8988T (cell line): Measurements from ENCODE around the gene ABTB1.

Experiments
- DNase-seq: peaks from one replicate; pipeline ENCODE4 v3.0.0; 2011

Gene ABTB1

DNA sequence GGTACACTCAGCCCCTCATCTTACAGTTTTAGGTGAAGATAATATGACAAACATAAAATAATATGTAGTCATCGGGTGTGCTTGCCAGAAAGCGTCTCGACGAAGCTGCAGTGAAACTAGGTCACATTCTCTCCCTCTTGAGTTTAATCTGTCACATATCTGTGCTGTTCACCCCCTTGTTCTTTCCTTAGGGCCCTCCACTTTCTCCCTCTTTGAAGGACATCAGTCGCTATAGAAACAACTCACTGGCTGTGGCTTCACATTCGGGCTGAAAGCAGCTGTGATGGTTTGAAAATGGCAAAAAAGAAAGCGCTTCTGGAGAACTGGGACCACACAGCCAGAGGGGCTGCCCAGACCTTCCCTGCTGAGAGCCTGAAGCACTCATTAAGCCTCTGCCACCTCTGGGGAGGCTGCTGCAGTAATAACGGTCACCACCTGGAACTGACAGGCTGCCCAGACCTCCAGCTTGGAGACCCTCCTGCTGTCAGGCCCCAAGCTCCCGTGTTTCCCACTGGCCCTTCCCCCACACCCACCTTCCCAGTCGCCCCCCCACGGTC lies 50.3 kb downstream of the ABTB1 start:
- DNase-seq, result no peak

- DNase-seq, result no peak
Observed at GRCh38 chr3:127726894-127727293, 54.1 kb downstream of the ABTB1 start.

DNA sequence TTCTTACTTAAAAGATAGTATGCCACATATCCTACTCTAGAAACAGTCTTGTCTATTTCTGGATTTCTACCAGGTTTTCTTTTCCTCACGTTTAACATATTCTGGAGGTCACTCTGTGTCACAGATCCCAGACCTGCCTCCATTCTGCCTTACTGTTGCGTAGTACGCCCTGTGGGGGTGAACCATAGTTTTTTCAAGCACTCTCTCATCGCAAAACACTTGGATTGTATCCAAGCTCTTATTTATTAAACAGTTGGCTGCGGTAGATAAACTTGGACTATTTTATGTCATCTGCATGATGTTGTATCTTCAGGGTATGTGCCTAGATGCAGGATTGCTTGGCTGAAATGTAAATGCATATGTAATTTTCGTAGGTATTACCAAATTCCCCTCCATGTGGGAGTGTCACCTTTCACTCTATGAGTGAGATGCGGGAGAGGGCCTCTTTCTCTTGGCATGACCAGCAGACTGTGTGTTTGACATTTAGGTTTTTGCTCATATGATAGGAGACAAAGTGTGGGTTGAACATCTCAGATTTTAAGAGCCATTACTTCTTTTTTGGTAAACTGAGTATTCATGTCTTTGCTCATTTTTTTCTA lies 55.8 kb downstream of the ABTB1 start:
- DNase-seq, result no peak

DNA sequence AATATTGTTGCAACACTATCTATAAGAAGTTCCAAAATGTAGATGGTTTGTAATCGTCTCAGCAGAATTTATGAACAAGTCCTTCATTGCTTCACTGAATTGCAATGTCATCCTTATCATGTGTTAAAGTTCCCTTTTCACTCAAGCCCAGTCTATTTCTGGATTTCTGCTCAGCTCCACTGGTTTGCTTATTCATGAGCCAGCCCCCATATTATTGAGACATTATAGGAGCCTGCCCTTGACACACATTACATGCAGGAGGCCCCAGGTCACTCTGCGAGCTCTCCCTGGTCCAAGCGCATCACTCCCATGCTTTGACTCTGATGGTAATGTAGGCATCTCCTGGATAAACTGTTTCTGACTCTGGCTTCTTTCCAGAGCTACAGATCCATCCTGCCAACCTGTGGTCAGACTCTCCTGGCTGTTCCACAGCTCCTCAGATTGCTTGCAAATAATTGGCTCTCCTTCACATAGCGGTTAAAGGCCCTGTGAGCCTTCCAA lies 56.9 kb downstream of the ABTB1 start:
- no peak for DNase-seq

DNA sequence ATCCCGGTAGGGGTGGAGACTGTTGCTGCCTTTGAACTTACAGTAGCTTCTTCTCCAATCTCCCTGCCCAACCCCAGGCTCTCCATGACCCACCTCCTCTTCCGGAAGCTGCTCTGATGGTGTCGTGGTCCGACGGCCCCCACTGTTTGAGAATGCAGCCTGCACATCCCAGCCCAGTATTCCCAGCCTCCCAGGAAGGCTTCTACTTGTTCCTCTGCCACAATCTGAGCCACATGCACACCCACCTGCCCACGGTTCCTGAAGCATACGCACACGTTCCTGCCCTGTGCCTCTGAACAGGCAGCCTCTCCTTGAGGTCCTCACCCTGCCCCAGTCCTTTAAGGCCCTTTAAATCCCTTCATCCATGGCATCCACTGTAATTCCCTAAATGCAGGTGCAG lies 57.4 kb downstream of the ABTB1 start:
- DNase-seq, result no peak
